ENCODE data around the gene NINJ1.

DNA sequence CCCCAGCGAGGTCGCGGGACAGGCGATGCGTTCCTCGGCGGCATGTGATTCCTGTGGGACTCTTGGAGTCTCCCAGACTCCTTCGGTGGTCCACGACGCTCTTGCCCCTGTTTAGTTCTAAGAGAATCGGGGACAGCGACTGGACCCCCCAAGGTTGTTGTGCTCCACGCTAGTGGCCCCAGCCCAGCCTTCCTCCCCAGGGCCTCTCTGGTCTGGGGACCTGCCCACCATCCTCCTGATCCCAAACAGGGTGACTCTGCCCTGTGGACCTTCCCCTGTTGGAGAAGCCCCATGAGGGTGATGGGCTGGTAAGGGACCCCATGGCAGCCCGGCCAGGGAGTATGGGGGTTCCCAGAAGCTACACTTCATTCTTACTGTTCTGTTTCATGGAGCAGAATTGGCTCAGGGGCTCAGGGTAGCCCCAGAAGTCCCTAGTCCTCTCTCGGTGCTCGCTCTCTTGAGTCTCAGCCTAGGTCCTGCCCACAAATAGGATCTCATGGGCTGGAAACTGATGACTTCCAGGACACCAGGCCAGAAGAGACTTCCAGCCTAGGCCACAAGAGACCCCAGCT lies 37.2 kb downstream of the NINJ1 start:
- TF ChIP-seq, protein P1, sequence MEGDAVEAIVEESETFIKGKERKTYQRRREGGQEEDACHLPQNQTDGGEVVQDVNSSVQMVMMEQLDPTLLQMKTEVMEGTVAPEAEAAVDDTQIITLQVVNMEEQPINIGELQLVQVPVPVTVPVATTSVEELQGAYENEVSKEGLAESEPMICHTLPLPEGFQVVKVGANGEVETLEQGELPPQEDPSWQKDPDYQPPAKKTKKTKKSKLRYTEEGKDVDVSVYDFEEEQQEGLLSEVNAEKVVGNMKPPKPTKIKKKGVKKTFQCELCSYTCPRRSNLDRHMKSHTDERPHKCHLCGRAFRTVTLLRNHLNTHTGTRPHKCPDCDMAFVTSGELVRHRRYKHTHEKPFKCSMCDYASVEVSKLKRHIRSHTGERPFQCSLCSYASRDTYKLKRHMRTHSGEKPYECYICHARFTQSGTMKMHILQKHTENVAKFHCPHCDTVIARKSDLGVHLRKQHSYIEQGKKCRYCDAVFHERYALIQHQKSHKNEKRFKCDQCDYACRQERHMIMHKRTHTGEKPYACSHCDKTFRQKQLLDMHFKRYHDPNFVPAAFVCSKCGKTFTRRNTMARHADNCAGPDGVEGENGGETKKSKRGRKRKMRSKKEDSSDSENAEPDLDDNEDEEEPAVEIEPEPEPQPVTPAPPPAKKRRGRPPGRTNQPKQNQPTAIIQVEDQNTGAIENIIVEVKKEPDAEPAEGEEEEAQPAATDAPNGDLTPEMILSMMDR (IDR thresholded peaks at IDR 0.05) = no peak
- no peak for TF ChIP-seq EZH2 (IDR thresholded peaks at IDR 0.05; ENCODE audit: borderline replicate concordance, insufficient read depth, low read depth, low read length, poor library complexity, severe bottlenecking)
